Measurements from ENCODE around the gene DNAH9.
"Not testable (repeated sequence)": the region's sequence is repeated elsewhere in the genome, so short reads cannot be mapped to it uniquely, and the experiment has no call there.

DNAH9 gene

GRCh38 chr17:11969565-11969964 lies 371.3 kb downstream of the DNAH9 start:
- no peak overlapping the region for H3K4me3 Mint-ChIP-seq
- H3K36me3 Mint-ChIP-seq (ENCODE audit: low read depth), result peaks cover 70% of the 10 kb centered on the region
- peaks cover 57% of the 10 kb centered on the region for H3K9me3 Mint-ChIP-seq
- no peaks in the 10 kb centered on the region for H3K4me1 Mint-ChIP-seq (ENCODE audit: low read depth)
- DNase-seq, result no peak
- H3K27ac Mint-ChIP-seq, result no peak overlapping the region
- no peaks in the 10 kb centered on the region for H3K27me3 Mint-ChIP-seq

GRCh38 chr17:11972741-11973140 lies 374.5 kb downstream of the DNAH9 start:
- not testable (repeated sequence) for H3K4me3 Mint-ChIP-seq; H3K4me1 Mint-ChIP-seq (ENCODE audit: low read depth); H3K27ac Mint-ChIP-seq; H3K27me3 Mint-ChIP-seq; DNase-seq
- H3K36me3 Mint-ChIP-seq (ENCODE audit: low read depth), result peaks cover 76% of the 10 kb centered on the region
- peaks cover 35% of the 10 kb centered on the region for H3K9me3 Mint-ChIP-seq

GRCh38 chr17:11979795-11980194 lies 381.5 kb downstream of the DNAH9 start:
- no peak overlapping the region for H3K27ac Mint-ChIP-seq
- H3K27me3 Mint-ChIP-seq, result no peaks in the 10 kb centered on the region
- no peaks in the 10 kb centered on the region for H3K4me1 Mint-ChIP-seq (ENCODE audit: low read depth)
- H3K4me3 Mint-ChIP-seq, result no peak overlapping the region
- H3K9me3 Mint-ChIP-seq, result peaks cover 2% of the 10 kb centered on the region
- DNase-seq, result no peak
- peaks cover 87% of the 10 kb centered on the region for H3K36me3 Mint-ChIP-seq (ENCODE audit: low read depth)

- Mint-ChIP-seq H3K36me3 (ENCODE audit: low read depth) (peaks cover 87% of the 10 kb centered on the region), H3K4me3 (no peak overlapping the region), H3K9me3 (no peaks in the 10 kb centered on the region), H3K4me1 (ENCODE audit: low read depth) (no peaks in the 10 kb centered on the region), H3K27me3 (no peaks in the 10 kb centered on the region), H3K27ac (no peak overlapping the region)
- no peak for DNase-seq
Measured at GRCh38 chr17:11980813-11981212, 382.5 kb downstream of the DNAH9 start.

- Mint-ChIP-seq H3K9me3 (no peaks in the 10 kb centered on the region), H3K27ac (no peak overlapping the region), H3K4me3 (no peak overlapping the region), H3K36me3 (ENCODE audit: low read depth) (peaks cover 85% of the 10 kb centered on the region), H3K4me1 (ENCODE audit: low read depth) (peaks cover 2% of the 10 kb centered on the region), H3K27me3 (no peaks in the 10 kb centered on the region)
- no peak for DNase-seq
Measured at GRCh38 chr17:11981862-11982261, 383.6 kb downstream of the DNAH9 start.

GRCh38 chr17:11986179-11986941 lies 388.1 kb downstream of the DNAH9 start:
- no peaks in the 10 kb centered on the region for H3K27me3 Mint-ChIP-seq
- H3K36me3 Mint-ChIP-seq (ENCODE audit: low read depth), result peaks cover 91% of the 10 kb centered on the region
- no peaks in the 10 kb centered on the region for H3K9me3 Mint-ChIP-seq
- H3K27ac Mint-ChIP-seq, result no peak overlapping the region
- H3K4me3 Mint-ChIP-seq, result no peak overlapping the region
- DNase-seq, result no peak
- H3K4me1 Mint-ChIP-seq (ENCODE audit: low read depth), result peaks cover 20% of the 10 kb centered on the region

GRCh38 chr17:11986942-11987329 lies 388.7 kb downstream of the DNAH9 start:
- Mint-ChIP-seq H3K4me1 (ENCODE audit: low read depth) (peaks cover 20% of the 10 kb centered on the region), H3K4me3 (no peak overlapping the region), H3K9me3 (no peaks in the 10 kb centered on the region), H3K27ac (no peak overlapping the region), H3K36me3 (ENCODE audit: low read depth) (peaks cover 86% of the 10 kb centered on the region), H3K27me3 (no peaks in the 10 kb centered on the region)
- no peak for DNase-seq

- Mint-ChIP-seq H3K36me3 (ENCODE audit: low read depth) (peaks cover 75% of the 10 kb centered on the region), H3K4me3 (no peak overlapping the region), H3K27me3 (no peaks in the 10 kb centered on the region), H3K9me3 (no peaks in the 10 kb centered on the region), H3K27ac (no peak overlapping the region), H3K4me1 (ENCODE audit: low read depth) (peaks cover 38% of the 10 kb centered on the region)
- no peak for DNase-seq
Measured at GRCh38 chr17:11990363-11990983, 392.2 kb downstream of the DNAH9 start.

- no peak overlapping the region for H3K4me3 Mint-ChIP-seq
- no peak for DNase-seq
- H3K27ac Mint-ChIP-seq, result no peak overlapping the region
- no peaks in the 10 kb centered on the region for H3K9me3 Mint-ChIP-seq
- peaks cover 43% of the 10 kb centered on the region for H3K4me1 Mint-ChIP-seq (ENCODE audit: low read depth)
- H3K36me3 Mint-ChIP-seq (ENCODE audit: low read depth), result peaks cover 67% of the 10 kb centered on the region
- H3K27me3 Mint-ChIP-seq, result no peaks in the 10 kb centered on the region
Measured at GRCh38 chr17:11991461-11991860, 393.2 kb downstream of the DNAH9 start.

GRCh38 chr17:11996722-11997146 lies 398.5 kb downstream of the DNAH9 start:
- Mint-ChIP-seq H3K27me3 (no peaks in the 10 kb centered on the region), H3K4me1 (ENCODE audit: low read depth) (peaks cover 30% of the 10 kb centered on the region), H3K36me3 (ENCODE audit: low read depth) (peaks cover 24% of the 10 kb centered on the region), H3K9me3 (no peaks in the 10 kb centered on the region), H3K4me3 (peak overlapping the region; percentile 88), H3K27ac (peak overlapping the region; percentile 92)
- no peak for DNase-seq

- no peaks in the 10 kb centered on the region for H3K27me3 Mint-ChIP-seq
- peaks cover 18% of the 10 kb centered on the region for H3K36me3 Mint-ChIP-seq (ENCODE audit: low read depth)
- peak within 1 kb of the TSS; percentile 88 for H3K4me3 Mint-ChIP-seq
- peak within 1 kb of the TSS; percentile 92 for H3K27ac Mint-ChIP-seq
- DNase-seq, result peak; percentile 97
- no peaks in the 10 kb centered on the region for H3K9me3 Mint-ChIP-seq
- H3K4me1 Mint-ChIP-seq (ENCODE audit: low read depth), result peaks cover 30% of the 10 kb centered on the region
Measured at GRCh38 chr17:11997147-11997971, 399.1 kb downstream of the DNAH9 start, which contains the start of gene ZNF18. TSS of gene ZNF18 (minus strand) at chr17:11997475. CDS start at chr17:11992829, 4,646 bp downstream.

- no peak for DNase-seq
- no peaks in the 10 kb centered on the region for H3K9me3 Mint-ChIP-seq
- H3K4me3 Mint-ChIP-seq, result peak overlapping the region; percentile 84
- H3K27me3 Mint-ChIP-seq, result no peaks in the 10 kb centered on the region
- H3K36me3 Mint-ChIP-seq (ENCODE audit: low read depth), result peaks cover 12% of the 10 kb centered on the region
- H3K27ac Mint-ChIP-seq, result peak overlapping the region; percentile 90
- H3K4me1 Mint-ChIP-seq (ENCODE audit: low read depth), result peaks cover 25% of the 10 kb centered on the region
Measured at GRCh38 chr17:11997972-11998233, 399.6 kb downstream of the DNAH9 start.

GRCh38 chr17:11999696-12000095 lies 401.4 kb downstream of the DNAH9 start:
- DNase-seq, result no peak
- no peak overlapping the region for H3K4me3 Mint-ChIP-seq
- peaks cover 18% of the 10 kb centered on the region for H3K4me1 Mint-ChIP-seq (ENCODE audit: low read depth)
- no peaks in the 10 kb centered on the region for H3K27me3 Mint-ChIP-seq
- H3K27ac Mint-ChIP-seq, result no peak overlapping the region
- peaks cover 4% of the 10 kb centered on the region for H3K36me3 Mint-ChIP-seq (ENCODE audit: low read depth)
- H3K9me3 Mint-ChIP-seq, result no peaks in the 10 kb centered on the region

GRCh38 chr17:12007466-12007865 lies 409.2 kb downstream of the DNAH9 start:
- Mint-ChIP-seq H3K9me3 (no peaks in the 10 kb centered on the region), H3K36me3 (ENCODE audit: low read depth) (no peaks in the 10 kb centered on the region), H3K27ac (no peak overlapping the region), H3K4me1 (ENCODE audit: low read depth) (no peaks in the 10 kb centered on the region), H3K27me3 (peaks cover 7% of the 10 kb centered on the region), H3K4me3 (no peak overlapping the region)
- no peak for DNase-seq
